Measurements from ENCODE around the gene CSMD2.

Gene CSMD2

GRCh38 chr1:33601751-33602150 lies 563.3 kb downstream of the CSMD2 start:
- no peak for TF ChIP-seq CTCF (IDR thresholded peaks at IDR 0.05; ENCODE audit: low read depth, low read length)
- no peaks in the 10 kb centered on the region for H3K79me2 ChIP-seq (ENCODE audit: low read length)
- H3K36me3 ChIP-seq (replicated peaks; ENCODE audit: low read depth, low read length): no peaks in the 10 kb centered on the region
- H3K4me2 ChIP-seq (ENCODE audit: low read length): no peak overlapping the region
- peaks cover 11% of the 10 kb centered on the region for H3K4me1 ChIP-seq (ENCODE audit: low read length)
- no peaks in the 10 kb centered on the region for H4K20me1 ChIP-seq (ENCODE audit: insufficient read depth, low read length)
- no peak overlapping the region for H2AFZ ChIP-seq (ENCODE audit: low read depth, low read length)
- H3K9ac ChIP-seq (ENCODE audit: low read length): no peak overlapping the region
- H3K9me3 ChIP-seq (ENCODE audit: insufficient read depth, low read length): no peaks in the 10 kb centered on the region
- H3K4me3 ChIP-seq (ENCODE audit: low read length): no peak overlapping the region
- H3K27ac ChIP-seq (ENCODE audit: low read length): no peak overlapping the region
- no peaks in the 10 kb centered on the region for H3K27me3 ChIP-seq (ENCODE audit: low read depth, low read length)

GRCh38 chr1:33599516-33600115 lies 565.4 kb downstream of the CSMD2 start:
- Histone ChIP-seq H3K4me3 (ENCODE audit: low read length) (no peak overlapping the region), H3K27me3 (ENCODE audit: low read depth, low read length) (no peaks in the 10 kb centered on the region), H3K36me3 (replicated peaks; ENCODE audit: low read depth, low read length) (no peaks in the 10 kb centered on the region), H3K4me2 (ENCODE audit: low read length) (peak overlapping the region; percentile 39), H3K9ac (ENCODE audit: low read length) (no peak overlapping the region), H3K27ac (ENCODE audit: low read length) (no peak overlapping the region), H3K79me2 (ENCODE audit: low read length) (no peaks in the 10 kb centered on the region), H3K4me1 (ENCODE audit: low read length) (peaks cover 11% of the 10 kb centered on the region), H4K20me1 (ENCODE audit: insufficient read depth, low read length) (no peaks in the 10 kb centered on the region), H2AFZ (ENCODE audit: low read depth, low read length) (0 out of 2 replicates have a peak overlapping the region, but pooled peaks have one; percentile 31), H3K9me3 (ENCODE audit: insufficient read depth, low read length) (no peaks in the 10 kb centered on the region)
- TF ChIP-seq CTCF (IDR thresholded peaks at IDR 0.05; ENCODE audit: low read depth, low read length) (no peak), EZH2phosphoT487 (IDR thresholded peaks at IDR 0.05; ENCODE audit: low read depth) (no peak)

GRCh38 chr1:33588726-33589125 lies 576.3 kb downstream of the CSMD2 start:
- no peak overlapping the region for H2AFZ ChIP-seq (ENCODE audit: low read depth, low read length)
- H3K36me3 ChIP-seq (replicated peaks; ENCODE audit: low read depth, low read length): no peaks in the 10 kb centered on the region
- no peaks in the 10 kb centered on the region for H3K9me3 ChIP-seq (ENCODE audit: insufficient read depth, low read length)
- H3K27ac ChIP-seq (ENCODE audit: low read length): no peak overlapping the region
- no peaks in the 10 kb centered on the region for H3K79me2 ChIP-seq (ENCODE audit: low read length)
- H3K4me2 ChIP-seq (ENCODE audit: low read length): no peak overlapping the region
- no peak for TF ChIP-seq CTCF (IDR thresholded peaks at IDR 0.05; ENCODE audit: low read depth, low read length)
- TF ChIP-seq EZH2phosphoT487 (IDR thresholded peaks at IDR 0.05; ENCODE audit: low read depth): no peak
- no peak overlapping the region for H3K4me3 ChIP-seq (ENCODE audit: low read length)
- no peaks in the 10 kb centered on the region for H4K20me1 ChIP-seq (ENCODE audit: insufficient read depth, low read length)
- peaks cover 5% of the 10 kb centered on the region; the same call in 1 of the 2 replicates for H3K27me3 ChIP-seq (ENCODE audit: low read depth, low read length)
- no peak overlapping the region for H3K9ac ChIP-seq (ENCODE audit: low read length)
- no peaks in the 10 kb centered on the region for H3K4me1 ChIP-seq (ENCODE audit: low read length)

- Histone ChIP-seq H3K9me3 (ENCODE audit: insufficient read depth, low read length) (no peaks in the 10 kb centered on the region), H3K4me2 (ENCODE audit: low read length) (no peak overlapping the region), H3K4me1 (ENCODE audit: low read length) (no peaks in the 10 kb centered on the region), H3K36me3 (replicated peaks; ENCODE audit: low read depth, low read length) (no peaks in the 10 kb centered on the region), H3K27ac (ENCODE audit: low read length) (no peak overlapping the region), H3K79me2 (ENCODE audit: low read length) (no peaks in the 10 kb centered on the region), H3K4me3 (ENCODE audit: low read length) (no peak overlapping the region), H3K27me3 (ENCODE audit: low read depth, low read length) (peaks cover 13% of the 10 kb centered on the region; the same call in 1 of the 2 replicates), H4K20me1 (ENCODE audit: insufficient read depth, low read length) (no peaks in the 10 kb centered on the region), H2AFZ (ENCODE audit: low read depth, low read length) (no peak overlapping the region), H3K9ac (ENCODE audit: low read length) (no peak overlapping the region)
- no peak for TF ChIP-seq EZH2phosphoT487 (IDR thresholded peaks at IDR 0.05; ENCODE audit: low read depth)
- no peak for TF ChIP-seq CTCF (IDR thresholded peaks at IDR 0.05; ENCODE audit: low read depth, low read length)
Measured at GRCh38 chr1:33586795-33587194, 578.2 kb downstream of the CSMD2 start.
